Measurements from ENCODE around the gene UXS1. TPM values are rescaled to one million over a fixed set of nuclear protein-coding genes. Genes with fewer than 3 reads are reported as not detected.

The UXS1 gene
- total RNA-seq, 4 donors from 2014 or later: 37.0 to 86.6 (median 62.5) TPM

DNA sequence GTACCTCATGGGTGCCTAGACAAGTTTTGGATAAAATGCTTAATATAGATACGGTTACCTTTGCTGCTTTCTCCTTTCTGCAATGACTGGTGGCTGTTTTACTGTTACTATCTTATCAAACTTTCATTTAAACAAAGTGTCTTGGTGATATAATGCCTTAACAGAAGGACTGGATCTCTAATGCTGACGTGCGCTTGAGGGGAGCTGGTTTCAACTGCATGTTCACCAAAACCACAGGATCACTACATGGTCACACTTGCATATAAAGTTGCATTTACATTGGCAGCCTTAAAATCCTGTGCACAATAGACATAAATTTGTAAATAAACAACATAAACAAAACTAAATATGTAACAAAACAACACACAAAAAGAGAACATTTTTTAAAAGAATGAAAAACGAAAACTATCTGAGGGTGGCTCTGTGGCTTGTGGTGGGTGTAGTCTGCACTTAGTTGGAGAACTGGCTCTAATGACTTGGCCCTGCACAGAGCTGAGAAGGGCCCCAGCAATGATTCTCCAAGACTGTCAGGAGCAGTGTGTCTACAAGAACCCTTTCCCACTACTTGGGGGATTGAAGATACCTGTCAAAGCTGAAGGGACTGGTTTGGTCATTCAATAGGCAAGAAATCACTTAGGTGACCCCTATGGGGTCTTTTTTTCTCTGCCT, 135.5 kb downstream of the UXS1 start:
- DNase-seq: no peak
- WGBS, 2 donors (ENCODE audit: low coverage in 1 of 2): 78 to 85% methylated on average over 4 of the region's 4 CpGs
- H3K27ac ChIP-seq: no peak overlapping the region
- no peaks in the 10 kb centered on the region for H3K4me1 ChIP-seq
- H3K9me3 ChIP-seq: no peaks in the 10 kb centered on the region
- in situ Hi-C loops (cut with MboI; ENCODE audit: low pct_ligation_motif_present in 1 of 4, low pct_unique_long_range_greater_than_20kb in 1 of 4, low sequenced_read_pairs in 3 of 4) (no loop called here), intact Hi-C loops (cut with DNase I; ENCODE audit: low total_unique reads) (no loop called here)
- no peaks in the 10 kb centered on the region for H3K36me3 ChIP-seq
- no peak overlapping the region for H3K4me3 ChIP-seq
- TF ChIP-seq POLR2A (IDR thresholded peaks at IDR 0.05): no peak
- H3K27me3 ChIP-seq: no peaks in the 10 kb centered on the region

DNA sequence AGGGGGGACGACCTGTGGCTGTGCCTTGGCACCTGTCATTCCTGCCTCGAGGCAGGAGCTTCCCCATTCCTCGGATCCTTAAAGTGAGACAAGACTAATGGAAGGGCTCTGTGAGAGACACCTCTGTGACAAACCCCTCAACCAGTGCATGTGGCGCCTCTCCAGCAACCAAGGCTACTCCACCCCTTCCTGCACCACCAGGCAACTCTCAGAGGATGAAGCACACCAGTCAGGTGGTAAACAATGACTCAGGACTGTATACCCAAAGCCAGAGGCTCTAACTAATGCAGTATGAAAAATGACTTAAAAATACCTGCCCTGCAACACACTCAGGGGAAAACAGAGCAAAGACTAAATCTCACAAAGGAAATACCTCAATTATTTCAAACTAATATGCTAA, 136.9 kb downstream of the UXS1 start:
- intact Hi-C loops (cut with DNase I; ENCODE audit: low total_unique reads): no loop called here
- 78% methylated on average over 4 of the region's 4 CpGs; no CpG with 5 or more reads in 1 of the 2 donors for WGBS, 2 donors (ENCODE audit: low coverage in 1 of 2)
- no peak for DNase-seq
- Histone ChIP-seq H3K9me3 (no peaks in the 10 kb centered on the region), H3K36me3 (no peaks in the 10 kb centered on the region), H3K27me3 (no peaks in the 10 kb centered on the region), H3K4me3 (no peak overlapping the region), H3K27ac (no peak overlapping the region), H3K4me1 (no peaks in the 10 kb centered on the region)
- TF ChIP-seq EP300 (IDR thresholded peaks at IDR 0.05; ENCODE audit: low read depth) (no peak), POLR2AphosphoS5 (IDR thresholded peaks at IDR 0.05) (no peak), POLR2A (IDR thresholded peaks at IDR 0.05) (no peak)
- TF ChIP-seq, protein P1, sequence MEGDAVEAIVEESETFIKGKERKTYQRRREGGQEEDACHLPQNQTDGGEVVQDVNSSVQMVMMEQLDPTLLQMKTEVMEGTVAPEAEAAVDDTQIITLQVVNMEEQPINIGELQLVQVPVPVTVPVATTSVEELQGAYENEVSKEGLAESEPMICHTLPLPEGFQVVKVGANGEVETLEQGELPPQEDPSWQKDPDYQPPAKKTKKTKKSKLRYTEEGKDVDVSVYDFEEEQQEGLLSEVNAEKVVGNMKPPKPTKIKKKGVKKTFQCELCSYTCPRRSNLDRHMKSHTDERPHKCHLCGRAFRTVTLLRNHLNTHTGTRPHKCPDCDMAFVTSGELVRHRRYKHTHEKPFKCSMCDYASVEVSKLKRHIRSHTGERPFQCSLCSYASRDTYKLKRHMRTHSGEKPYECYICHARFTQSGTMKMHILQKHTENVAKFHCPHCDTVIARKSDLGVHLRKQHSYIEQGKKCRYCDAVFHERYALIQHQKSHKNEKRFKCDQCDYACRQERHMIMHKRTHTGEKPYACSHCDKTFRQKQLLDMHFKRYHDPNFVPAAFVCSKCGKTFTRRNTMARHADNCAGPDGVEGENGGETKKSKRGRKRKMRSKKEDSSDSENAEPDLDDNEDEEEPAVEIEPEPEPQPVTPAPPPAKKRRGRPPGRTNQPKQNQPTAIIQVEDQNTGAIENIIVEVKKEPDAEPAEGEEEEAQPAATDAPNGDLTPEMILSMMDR (IDR thresholded peaks at IDR 0.05): no peak
- in situ Hi-C loops (cut with MboI; ENCODE audit: low pct_ligation_motif_present in 1 of 4, low pct_unique_long_range_greater_than_20kb in 1 of 4, low sequenced_read_pairs in 3 of 4): no loop called here

DNA sequence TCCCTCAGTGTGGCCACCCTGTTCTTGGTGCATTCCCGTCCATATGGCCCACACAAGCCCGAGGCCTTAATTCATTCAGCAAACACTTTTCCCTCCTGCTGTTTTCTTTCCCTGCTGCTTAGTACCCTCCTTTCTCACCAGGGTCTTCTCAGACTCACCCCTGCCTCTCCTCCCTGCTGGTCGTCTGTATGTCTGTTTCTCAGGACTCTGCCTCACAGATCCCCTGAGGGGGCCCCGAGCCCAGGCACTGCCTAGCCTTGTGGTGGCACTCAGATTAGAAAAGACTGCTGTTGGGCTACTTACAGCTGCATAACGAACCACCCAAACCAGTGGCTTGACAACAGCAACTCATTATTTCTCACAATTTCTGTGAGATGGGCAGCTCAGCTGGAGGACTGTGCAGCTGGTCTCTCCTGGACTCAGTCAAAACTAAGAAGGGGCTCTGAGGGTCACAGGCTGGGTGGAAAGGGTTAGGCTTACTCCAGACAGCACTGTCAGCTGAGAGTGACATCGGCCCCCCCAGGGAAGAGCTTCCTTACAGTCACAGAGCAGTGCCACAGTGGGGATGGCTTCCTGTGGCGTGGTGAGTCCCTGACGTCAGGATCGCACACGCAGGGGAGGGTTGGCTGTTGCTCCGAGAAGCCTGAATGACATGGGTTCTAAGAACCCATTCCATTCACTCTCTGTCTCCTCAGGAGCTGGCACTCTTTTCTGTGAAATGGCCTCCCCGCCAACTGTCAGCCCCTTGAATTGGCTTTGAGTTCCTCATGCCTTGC, 139.0 kb downstream of the UXS1 start:
- Histone ChIP-seq H3K9me3 (no peaks in the 10 kb centered on the region), H3K4me3 (no peak overlapping the region), H3K4me1 (no peaks in the 10 kb centered on the region), H3K27me3 (no peaks in the 10 kb centered on the region), H3K27ac (no peak overlapping the region), H3K36me3 (no peaks in the 10 kb centered on the region)
- TF ChIP-seq POLR2AphosphoS5 (IDR thresholded peaks at IDR 0.05): no peak
- TF ChIP-seq EP300 (IDR thresholded peaks at IDR 0.05; ENCODE audit: low read depth): no peak
- TF ChIP-seq, protein P1 (IDR thresholded peaks at IDR 0.05): no peak
- TF ChIP-seq POLR2A (IDR thresholded peaks at IDR 0.05): no peak
- WGBS, 2 donors (ENCODE audit: low coverage in 1 of 2): 75 to 88% methylated on average over 5 to 12 of the region's 12 CpGs
- in situ Hi-C loops (cut with MboI; ENCODE audit: low pct_ligation_motif_present in 1 of 4, low pct_unique_long_range_greater_than_20kb in 1 of 4, low sequenced_read_pairs in 3 of 4): no loop called here
- no peak for DNase-seq
- intact Hi-C loops (cut with DNase I; ENCODE audit: low total_unique reads): no loop called here

DNA sequence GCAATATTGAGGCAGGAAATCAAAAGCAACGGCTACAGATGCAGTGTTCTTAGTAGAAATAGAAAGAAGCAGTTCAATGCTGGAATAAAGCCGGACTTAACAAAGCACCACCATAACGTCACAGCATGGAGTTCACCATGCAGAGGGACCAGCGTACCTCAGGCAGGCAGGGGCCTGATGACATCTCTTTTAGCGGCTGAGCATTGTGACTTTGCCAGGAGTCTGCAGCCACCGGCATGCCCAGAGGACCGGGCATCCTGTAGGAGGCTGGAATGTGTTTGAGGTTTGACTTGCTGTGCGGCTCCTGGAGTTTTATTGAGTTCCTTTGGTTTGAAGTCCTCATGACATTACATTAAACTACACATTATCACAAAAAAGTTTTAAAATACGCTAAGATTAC, 139.8 kb downstream of the UXS1 start:
- Histone ChIP-seq H3K9me3 (no peaks in the 10 kb centered on the region), H3K4me1 (no peaks in the 10 kb centered on the region), H3K27me3 (no peaks in the 10 kb centered on the region), H3K36me3 (no peaks in the 10 kb centered on the region), H3K27ac (no peak overlapping the region), H3K4me3 (no peak overlapping the region)
- intact Hi-C loops (cut with DNase I; ENCODE audit: low total_unique reads) (no loop called here), in situ Hi-C loops (cut with MboI; ENCODE audit: low pct_ligation_motif_present in 1 of 4, low pct_unique_long_range_greater_than_20kb in 1 of 4, low sequenced_read_pairs in 3 of 4) (no loop called here)
- TF ChIP-seq, protein P1 (IDR thresholded peaks at IDR 0.05): no peak
- WGBS, 2 donors (ENCODE audit: low coverage in 1 of 2): 72 to 92% methylated on average over 6 to 9 of the region's 9 CpGs
- no peak for DNase-seq

All from transverse colon (tissue), 4 donors.